CD4-positive, alpha-beta T cell treated with Interleukin-17A for 1 hour (primary cell): ENCODE results near the gene C10orf88.
"Not testable (repeated sequence)": the region's sequence is repeated elsewhere in the genome, so short reads cannot be mapped to it uniquely, and the experiment has no call there.

Experiments
- DNase-seq: peaks from one replicate; pipeline ENCODE4 v3.0.0-alpha.2; 2020

C10orf88 gene

DNA sequence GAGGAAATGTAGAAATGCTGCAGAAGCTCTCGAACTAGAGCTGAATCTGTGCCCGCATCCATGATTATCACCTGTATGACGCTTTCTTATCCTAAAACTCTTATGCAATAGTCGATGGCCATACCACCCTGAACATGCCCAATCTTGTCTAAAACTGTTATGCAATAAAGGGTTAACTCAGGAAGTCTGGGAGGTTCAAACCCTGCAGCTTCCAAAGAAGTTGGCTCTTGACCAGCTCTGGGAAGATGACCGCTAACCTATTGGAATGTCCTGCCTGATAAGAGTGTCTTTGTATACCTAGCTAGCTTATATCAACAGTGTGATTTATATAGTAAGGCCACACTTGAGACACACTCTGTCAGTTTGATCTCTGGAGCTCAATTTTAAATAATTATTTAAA lies 3.4 kb upstream of the C10orf88 start:
- no peak for DNase-seq

DNA sequence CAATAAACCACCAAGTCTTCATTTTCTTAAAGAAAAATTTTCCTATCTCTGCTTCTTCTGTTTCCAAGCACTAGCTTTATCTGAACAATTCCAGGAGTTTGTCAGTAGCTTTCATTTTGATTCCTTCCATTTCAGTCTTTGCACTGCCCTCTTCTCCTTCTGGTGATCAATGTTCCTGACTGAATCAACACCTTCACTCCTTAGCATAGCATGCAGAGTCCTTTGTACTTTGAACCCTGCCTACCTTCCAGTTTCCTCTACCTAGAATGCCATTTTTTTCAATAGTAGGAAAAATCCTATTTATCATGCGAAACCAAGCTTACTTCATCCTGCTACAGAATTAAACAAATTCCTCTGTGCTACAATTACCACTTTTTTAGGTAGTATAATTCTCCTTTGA lies 1.9 kb upstream of the C10orf88 start:
- DNase-seq: no peak

DNA sequence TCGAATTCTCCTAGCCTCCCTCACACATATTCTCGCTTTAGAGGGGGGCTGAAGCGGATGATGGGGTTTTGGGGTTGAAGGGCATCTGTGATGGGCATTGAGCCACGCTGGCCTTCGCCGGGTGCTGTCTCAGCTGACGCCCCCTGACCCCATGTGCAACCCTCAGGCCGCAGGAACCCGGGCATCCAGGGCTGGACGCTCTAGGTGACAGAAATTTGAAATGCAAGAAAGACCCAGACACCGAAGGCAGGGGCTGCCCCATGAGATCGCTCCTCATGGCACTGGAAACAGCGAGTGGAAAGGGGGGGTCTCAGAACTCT lies 664 bp upstream of the C10orf88 start:
- no peak for DNase-seq

DNA sequence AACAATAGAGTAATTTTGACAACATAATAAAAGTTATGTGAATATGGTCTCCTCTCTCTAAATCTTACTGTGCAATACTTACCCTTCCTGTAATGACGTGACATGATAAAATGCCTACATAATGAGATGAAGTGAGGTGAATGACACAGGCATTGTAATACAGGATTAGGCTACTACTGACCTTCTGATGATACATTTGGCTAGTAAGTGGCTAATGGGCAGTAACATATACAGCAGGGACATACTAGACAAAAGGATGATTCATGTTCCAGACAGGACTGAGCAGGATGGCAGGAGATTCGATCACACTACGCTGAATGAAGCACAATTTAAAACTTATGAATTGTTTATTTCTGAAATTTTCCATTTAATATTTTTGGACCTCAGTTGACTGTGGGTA lies 4.7 kb downstream of the C10orf88 start:
- no peak for DNase-seq

DNA sequence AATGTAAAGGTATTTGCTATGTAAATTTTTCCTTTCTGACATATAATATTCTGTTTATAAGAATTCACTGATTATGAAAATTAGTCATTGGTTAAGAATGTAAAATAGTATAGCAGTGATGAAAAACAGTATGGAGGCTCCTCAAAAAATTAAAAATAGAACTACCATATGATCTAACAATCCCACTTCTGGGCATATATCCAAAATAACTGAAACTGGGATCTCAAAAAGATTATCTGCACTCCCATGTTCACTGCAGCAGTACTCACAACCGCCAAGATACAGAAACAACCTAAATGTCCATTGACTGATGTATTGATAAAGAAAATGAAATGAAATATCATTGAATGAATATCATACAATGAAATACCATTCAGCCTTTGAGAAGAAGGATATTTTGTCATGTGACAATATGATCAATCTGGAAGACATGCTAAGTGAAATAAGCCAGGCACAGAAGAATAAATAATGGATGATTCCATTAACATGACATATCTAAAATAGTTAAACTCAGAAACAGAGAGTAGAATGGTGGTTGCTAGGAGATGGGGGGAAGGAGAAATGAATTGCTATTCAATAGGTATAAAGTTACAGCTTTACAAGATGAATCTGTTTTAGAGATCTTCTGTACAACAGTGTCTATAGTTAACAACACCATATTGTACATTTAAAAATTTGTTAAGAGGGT lies 14.0 kb downstream of the C10orf88 start:
- no peak for DNase-seq

DNA sequence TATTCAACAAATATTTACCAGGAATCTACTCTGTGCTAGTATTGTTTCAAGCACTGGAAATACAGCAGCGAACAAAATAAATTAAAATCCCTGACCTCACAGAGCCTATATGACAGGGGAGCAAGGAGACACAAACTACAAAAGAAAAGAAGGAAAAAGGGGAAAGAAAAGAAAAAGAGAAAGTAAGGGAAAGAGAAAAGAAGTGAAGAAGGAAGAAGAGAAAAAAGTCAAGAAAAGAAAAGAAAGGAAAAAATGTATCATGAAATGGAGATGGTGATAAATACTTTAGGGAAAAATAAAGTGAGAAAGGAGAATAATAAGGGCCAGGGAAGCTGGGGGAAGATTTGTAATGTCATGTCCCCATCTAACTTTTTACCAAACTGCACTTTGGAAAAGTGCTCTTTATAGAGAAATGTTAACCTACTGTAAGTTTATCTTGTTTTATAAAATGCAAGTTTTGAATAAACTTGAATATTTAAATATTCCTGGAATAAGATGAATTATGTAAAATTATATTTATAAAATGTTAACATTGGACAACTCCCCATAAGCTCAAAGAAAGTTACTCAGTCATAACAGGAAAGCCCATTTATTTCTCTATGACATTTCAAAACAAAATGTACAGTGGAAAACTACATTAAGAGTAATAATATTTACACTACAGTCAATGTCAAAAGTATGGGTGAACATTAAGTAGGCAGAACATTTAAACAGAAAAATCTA lies 14.7 kb downstream of the C10orf88 start:
- no peak for DNase-seq

DNA sequence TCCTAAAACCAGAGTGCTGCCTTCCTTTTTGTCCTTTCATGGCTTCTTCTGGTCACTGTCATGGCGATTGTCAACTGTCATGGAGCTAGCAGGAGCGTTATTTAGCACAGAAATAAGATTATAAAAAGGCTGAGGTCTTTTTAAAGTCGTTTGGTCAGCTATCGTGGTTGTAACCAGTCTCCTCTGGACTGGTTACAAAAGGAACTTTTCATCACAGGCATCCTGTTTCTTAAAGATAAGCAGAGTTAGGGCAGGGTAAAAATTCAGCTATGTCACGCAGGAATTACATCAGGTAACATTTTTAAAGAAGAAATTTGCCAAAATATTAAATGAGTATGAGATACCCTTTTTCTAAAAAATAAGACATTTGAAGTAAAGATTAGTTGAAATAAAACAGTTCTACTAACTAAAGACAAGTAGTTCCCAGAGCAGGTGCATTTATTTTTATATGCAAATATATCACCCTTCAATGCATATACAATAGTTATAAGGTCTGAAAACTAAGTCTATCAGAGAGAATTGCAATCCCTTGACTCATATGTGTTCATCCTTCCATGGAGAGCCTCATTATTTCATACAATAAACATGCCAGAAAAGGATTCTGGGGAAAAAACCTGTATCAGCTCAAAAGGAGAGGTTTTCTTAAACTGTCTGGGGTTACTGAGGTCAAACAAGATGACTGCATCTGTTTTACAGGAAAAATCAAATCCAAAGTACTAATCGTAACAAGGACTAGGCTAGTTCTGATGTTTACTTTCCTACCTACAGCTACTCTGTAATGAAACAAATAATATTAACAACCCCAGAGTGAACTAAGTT lies 22.7 kb downstream of the C10orf88 start:
- DNase-seq: no peak

DNA sequence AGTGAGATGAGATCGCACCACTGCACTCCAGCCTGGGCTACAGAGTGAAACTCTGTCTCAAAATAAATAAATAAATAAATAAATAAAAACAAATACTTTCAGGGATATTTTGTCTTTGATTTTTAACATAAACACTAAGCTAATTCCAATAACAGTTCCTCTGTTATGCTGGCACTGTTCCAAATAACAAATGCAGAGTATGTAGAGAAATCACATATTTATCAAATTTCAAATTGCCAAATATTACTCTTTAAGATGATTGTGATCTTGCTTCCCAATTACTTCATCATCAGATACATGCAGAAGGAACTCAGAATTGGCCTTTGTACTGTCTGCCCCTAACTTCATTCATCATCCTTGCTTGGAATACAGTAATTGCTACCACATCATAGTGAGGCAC lies 23.9 kb downstream of the C10orf88 start:
- DNase-seq: no peak

DNA sequence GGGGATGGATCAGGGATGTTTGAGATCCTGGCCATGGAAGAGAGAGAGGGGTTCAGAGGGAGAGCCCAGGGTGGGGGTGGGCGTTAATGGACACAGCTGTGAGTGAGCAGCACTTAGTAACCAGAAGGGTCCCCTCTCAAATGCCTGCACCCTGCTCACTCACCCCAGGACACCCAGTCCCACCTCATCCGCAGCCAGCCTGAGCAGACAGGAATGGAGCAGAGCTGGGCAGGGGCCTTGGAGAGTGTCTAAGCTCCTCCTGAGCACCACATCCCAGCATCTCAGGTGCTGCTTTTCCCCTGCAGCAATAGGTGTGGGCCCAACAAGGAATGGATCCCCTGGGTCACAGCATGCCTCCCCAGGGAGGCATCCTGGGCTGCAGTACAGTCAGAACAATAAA lies 38.3 kb downstream of the C10orf88 start:
- DNase-seq: no peak

DNA sequence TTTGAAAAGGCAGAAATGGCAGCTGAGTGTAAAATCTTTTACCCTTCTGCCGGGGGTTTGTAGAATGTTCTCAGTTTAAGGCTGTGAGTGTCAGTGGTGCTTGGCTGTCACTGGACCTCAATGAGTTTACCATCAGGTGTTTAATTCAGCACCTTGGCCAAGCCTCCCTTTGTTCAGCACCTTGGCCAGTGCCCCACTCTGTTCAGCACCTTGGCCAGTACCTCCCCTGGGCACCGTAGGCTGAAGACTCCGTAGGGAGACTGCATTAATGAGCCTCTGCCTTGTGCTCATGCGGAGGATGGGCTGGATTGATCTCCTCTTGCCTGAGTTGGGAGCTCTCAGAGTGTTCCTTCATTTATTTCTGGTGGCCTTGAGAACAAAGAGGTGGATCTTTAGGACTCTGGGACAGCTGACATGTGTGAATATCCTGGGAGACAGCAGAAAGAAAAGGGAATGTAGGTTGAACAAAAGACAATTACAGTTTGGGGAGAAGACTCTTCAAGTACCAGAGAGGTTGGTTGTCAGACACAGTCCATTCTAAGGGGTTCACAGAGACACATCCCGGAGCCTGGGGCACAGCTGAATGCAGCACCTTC lies 42.0 kb downstream of the C10orf88 start:
- peak; percentile 38 for DNase-seq

DNA sequence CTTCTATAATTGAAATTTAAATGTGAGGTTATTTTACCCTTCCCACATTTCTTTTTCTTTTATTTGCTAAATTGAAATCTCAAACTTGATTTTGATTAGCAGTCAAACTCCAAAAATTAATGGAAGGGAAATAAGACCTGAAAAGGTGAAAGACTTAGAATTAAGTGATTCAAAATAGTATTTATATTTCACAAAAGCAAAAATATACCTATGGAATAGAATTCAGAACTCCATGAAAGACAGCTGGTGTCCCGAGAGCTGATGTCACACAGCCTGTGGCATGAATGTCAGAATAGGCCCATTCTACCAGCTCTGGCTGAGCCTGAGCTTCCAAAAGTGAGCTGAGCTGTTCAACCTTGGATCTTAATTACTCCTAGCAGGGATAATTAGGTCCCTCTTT lies 43.7 kb downstream of the C10orf88 start, which contains the start of gene FAM24A:
Gene FAM24A (plus strand): TSS at position 301 of the 400 bp plus-strand sequence. CDS start 1,025 bp downstream, outside the sequence.
- no peak for DNase-seq

DNA sequence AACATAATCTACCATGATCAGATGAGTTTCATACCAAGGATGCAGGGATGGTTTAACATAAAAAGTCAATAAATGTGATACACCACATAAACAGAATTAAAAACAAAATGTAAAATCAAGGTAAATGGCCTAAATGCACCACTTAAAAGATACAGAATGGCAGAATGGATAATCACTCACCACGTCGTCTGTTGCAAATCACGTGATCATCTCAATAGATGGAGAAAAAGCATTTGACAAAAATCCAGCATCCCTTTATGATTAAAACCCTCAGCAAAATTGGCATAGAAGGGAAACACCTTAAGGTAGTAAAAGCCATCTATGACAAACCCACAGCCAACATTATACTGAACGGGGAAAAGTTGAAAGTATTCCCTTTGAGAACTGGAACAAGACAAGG lies 50.2 kb downstream of the C10orf88 start:
- DNase-seq: not testable (repeated sequence)

DNA sequence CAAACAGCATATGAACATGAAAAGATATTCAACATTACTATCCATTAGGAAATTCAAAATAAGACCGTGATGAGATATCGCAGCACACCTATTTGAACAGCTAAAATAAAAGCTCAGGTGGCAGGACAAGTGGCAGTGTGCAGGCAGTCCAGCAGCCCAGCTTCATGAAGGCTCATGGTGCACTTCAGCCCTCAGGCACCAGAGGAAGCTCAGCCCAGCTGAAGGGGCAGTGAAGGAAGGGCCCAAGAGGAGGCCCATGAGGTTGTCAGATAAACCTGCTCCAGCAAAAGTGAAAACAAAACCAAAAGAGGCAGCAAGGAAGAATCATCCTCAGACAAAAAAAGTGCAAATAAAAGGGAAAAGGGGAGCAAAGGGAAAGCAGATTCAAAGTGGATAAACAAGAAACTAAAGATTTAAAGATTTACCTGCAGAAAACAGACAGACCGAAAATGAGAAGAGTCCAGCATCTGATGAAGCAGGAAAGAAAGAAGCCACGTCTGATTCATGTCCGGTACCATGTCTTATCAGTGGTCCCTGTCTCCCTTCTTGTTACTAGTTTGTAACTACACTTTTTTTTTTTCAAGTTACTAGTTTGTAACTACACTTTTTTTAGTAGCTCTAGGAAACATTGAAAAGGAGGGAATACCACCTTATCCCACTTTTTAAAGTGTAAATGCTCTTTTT lies 59.6 kb downstream of the C10orf88 start:
- no peak for DNase-seq

DNA sequence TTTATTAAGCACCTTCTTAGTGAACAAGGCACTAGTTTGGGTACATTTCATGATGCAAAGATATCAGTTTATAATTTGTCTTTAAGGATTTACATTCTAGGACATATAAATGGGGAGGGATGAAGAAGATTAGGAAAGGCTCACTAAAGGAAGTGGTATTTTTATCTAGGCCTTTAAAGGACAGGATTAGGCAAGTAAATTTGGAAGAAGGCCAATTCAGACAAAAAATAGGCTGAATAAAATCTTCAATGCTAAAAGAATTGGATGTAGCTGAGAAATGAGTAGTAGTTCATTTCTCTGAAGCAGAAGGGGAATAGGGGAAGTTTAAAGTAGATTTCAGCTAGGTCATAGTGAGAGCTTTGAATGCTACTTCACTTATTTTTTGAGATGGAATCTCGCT lies 69.9 kb downstream of the C10orf88 start:
- no peak for DNase-seq

DNA sequence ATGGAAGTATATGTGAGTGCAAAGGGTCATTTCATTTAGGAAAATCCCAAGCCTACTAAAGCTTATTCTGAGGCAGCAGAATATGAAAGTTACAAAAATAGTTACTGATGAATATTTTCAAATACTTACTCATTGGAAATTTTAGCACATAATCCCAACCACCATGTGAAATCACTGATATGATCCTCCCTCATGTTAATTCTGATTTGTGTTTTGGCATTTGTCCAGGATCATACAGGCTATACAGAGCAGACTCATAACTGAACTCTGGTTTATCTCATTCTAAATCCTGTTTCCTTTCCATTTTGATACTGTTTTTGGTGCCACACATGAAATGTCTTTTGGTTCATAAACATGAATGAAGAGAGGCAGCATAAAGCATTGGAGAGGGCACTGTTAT lies 71.3 kb downstream of the C10orf88 start:
- no peak for DNase-seq
